Lung (tissue), 12 donors: ENCODE results near the gene LRRC25. TPM values are rescaled to one million over a fixed set of nuclear protein-coding genes. Genes with fewer than 3 reads are reported as not detected.

ENCODE experiments used
- ATAC-seq: fragments of 200-7000 bp; cut with Tn5 transposase; one replicate; pipeline ENCODE4 v1.9.1; 2020; ENCODE audit warnings: moderate number of reproducible peaks; ENCODE audit not compliant: insufficient read depth, low FRiP score
- DNase-seq, 3 donors: peaks; one replicate each; pipeline ENCODE4 v3.0.0-alpha.2; 2013 to 2017
- H3K27ac ChIP-seq, 2 donors: one replicate each; pipeline ENCODE4 v1.5.1; 2013; ENCODE audit warnings: mild to moderate bottlenecking in 2 of 2, moderate library complexity in 2 of 2, control low read depth in 1 of 2, inconsistent platforms in 1 of 2, low read depth in 1 of 2, low read length in 1 of 2
- H3K27me3 ChIP-seq, 3 donors: one replicate each; pipeline ENCODE4 v1.5.1; 2013; ENCODE audit warnings: low read length in 2 of 3; ENCODE audit not compliant: control insufficient read depth in 3 of 3, insufficient read depth in 3 of 3
- H3K36me3 ChIP-seq, 4 donors: one replicate each; pipeline ENCODE4 v1.5.1; 2013; ENCODE audit warnings: low read length in 4 of 4, mild to moderate bottlenecking in 1 of 4, moderate library complexity in 1 of 4; ENCODE audit not compliant: control insufficient read depth in 4 of 4, insufficient read depth in 4 of 4
- H3K4me1 ChIP-seq, 5 donors: one replicate each; pipeline ENCODE4 v1.5.1; 2013; ENCODE audit warnings: low read length in 5 of 5, mild to moderate bottlenecking in 2 of 5, moderate library complexity in 1 of 5; ENCODE audit not compliant: control insufficient read depth in 5 of 5, insufficient read depth in 5 of 5
- H3K4me3 ChIP-seq: one replicate; pipeline ENCODE4 v1.5.1; 2013; ENCODE audit warnings: mild to moderate bottlenecking, control low read depth, moderate library complexity
- H3K9ac ChIP-seq, 2 donors: one replicate each; pipeline ENCODE4 v1.5.1; 2013; ENCODE audit warnings: low read length in 2 of 2, control low read depth in 1 of 2; ENCODE audit not compliant: insufficient read depth in 1 of 2
- H3K9me3 ChIP-seq, 4 donors: one replicate each; pipeline ENCODE4 v1.5.1; 2013; ENCODE audit warnings: low read length in 3 of 4, mild to moderate bottlenecking in 1 of 4, moderate library complexity in 1 of 4; ENCODE audit not compliant: control insufficient read depth in 4 of 4, insufficient read depth in 3 of 4
- CTCF ChIP-seq: IDR thresholded peaks from 2 replicates; pipeline ENCODE4 v1.5.1; 2012; ENCODE audit warnings: mild to moderate bottlenecking; ENCODE audit errors: control extremely low read depth, extremely low read depth
- WGBS, 2 donors: extraction: QIAGEN DNeasy Blood & Tissue Kit; methylation state at CpG; one replicate each; pipeline ENCODE4 v1.1.7; 2013; 5-methylcytosine and 5-hydroxymethylcytosine counted together
- polyA plus RNA-seq, 2 donors: library from polyadenylated mRNA; stranded (reverse); fragments of 200-250 nt; gene quantifications; one replicate each; pipeline ENCODE4 v1.2.1, GENCODE V29; 2013
- total RNA-seq, 2 donors: library from RNA; depleted of rRNA in 1 of 2; stranded (reverse); fragments of >200 nt in 1 of 2; gene quantifications; one replicate each; pipeline ENCODE4 v1.2.1, GENCODE V29; 2014 to 2021
- donor health status: control.
- donor health status: control.
- donor health status: Bipolar disorder and iron deficiency.
- donor health status: healthy.
- donor health status: DM: yes; HTN: yes; CAD: no.

Gene LRRC25
- total and polyA plus RNA-seq, 4 donors: 8.5 to 119 (median 27.0) TPM

- H3K36me3 ChIP-seq: peaks cover 0 to 6% (median 0%) of the 10 kb centered on the region in 4 donors
- no peak overlapping the region for H3K9ac ChIP-seq
- no peak for TF ChIP-seq CTCF
- DNase-seq (no peak), ATAC-seq (no peak)
- WGBS, 2 donors: 39 to 46% methylated on average over 7 of the region's 7 CpGs
- no peaks in the 10 kb centered on the region for H3K9me3 ChIP-seq
- no peak overlapping the region for H3K4me3 ChIP-seq
- H3K27ac ChIP-seq: peak overlapping the region in 1 of 2 donors; percentile 55
- H3K27me3 ChIP-seq: peaks cover 0 to 2% (median 0%) of the 10 kb centered on the region in 3 donors
- peaks cover 0 to 6% (median 0%) of the 10 kb centered on the region in 5 donors for H3K4me1 ChIP-seq
These were observed 3.6 kb downstream of the LRRC25 start for GRCh38 chr19:18393836-18394235.

- H3K9ac ChIP-seq: no peak overlapping the region
- peaks cover 0 to 2% (median 0%) of the 10 kb centered on the region in 3 donors for H3K27me3 ChIP-seq
- peaks cover 0 to 10% (median 0%) of the 10 kb centered on the region in 5 donors for H3K4me1 ChIP-seq
- ATAC-seq: no peak
- WGBS, 2 donors: 30 to 46% methylated on average over 5 of the region's 5 CpGs
- DNase-seq: no peak
- H3K27ac ChIP-seq: peak overlapping the region in 1 of 2 donors; percentile 71
- no peak for TF ChIP-seq CTCF
- H3K9me3 ChIP-seq: peaks cover 0 to 3% (median 0%) of the 10 kb centered on the region in 4 donors
- peaks cover 0 to 12% (median 0%) of the 10 kb centered on the region in 4 donors for H3K36me3 ChIP-seq
- H3K4me3 ChIP-seq: no peak overlapping the region
These were observed 4.5 kb downstream of the LRRC25 start for GRCh38 chr19:18392926-18393325.

- Histone ChIP-seq H3K27ac (peak overlapping the region in 1 of 2 donors; percentile 71), H3K9ac (no peak overlapping the region), H3K4me3 (no peak overlapping the region), H3K9me3 (peaks cover 0 to 3% (median 0%) of the 10 kb centered on the region in 4 donors), H3K4me1 (peaks cover 0 to 9% (median 0%) of the 10 kb centered on the region in 5 donors), H3K27me3 (peaks cover 0 to 2% (median 0%) of the 10 kb centered on the region in 3 donors), H3K36me3 (peaks cover 0 to 13% (median 0%) of the 10 kb centered on the region in 4 donors)
- ATAC-seq (no peak), DNase-seq (no peak)
- 17 to 44% methylated on average over 11 of the region's 11 CpGs for WGBS, 2 donors
- TF ChIP-seq CTCF: no peak
These were observed 5.0 kb downstream of the LRRC25 start for GRCh38 chr19:18392417-18392816.

GRCh38 chr19:18391509-18392075 is 5.8 kb downstream of the LRRC25 start:
- no peak overlapping the region for H3K4me3 ChIP-seq
- H3K27me3 ChIP-seq: peaks cover 0 to 8% (median 0%) of the 10 kb centered on the region in 3 donors
- ATAC-seq: no peak
- 81 to 89% methylated on average over 9 of the region's 9 CpGs for WGBS, 2 donors
- peaks cover 0 to 6% (median 0%) of the 10 kb centered on the region in 4 donors for H3K9me3 ChIP-seq
- H3K27ac ChIP-seq: no peak overlapping the region
- H3K36me3 ChIP-seq: peaks cover 0 to 13% (median 0%) of the 10 kb centered on the region in 4 donors
- peaks cover 0 to 7% (median 0%) of the 10 kb centered on the region in 5 donors for H3K4me1 ChIP-seq
- H3K9ac ChIP-seq: no peak overlapping the region
- no peak for TF ChIP-seq CTCF
- DNase-seq: no peak
